GM19023 (cell line): ENCODE results near the gene CABCOCO1.
"Not testable (repeated sequence)": the region's sequence is repeated elsewhere in the genome, so short reads cannot be mapped to it uniquely, and the experiment has no call there.

Source experiments
- ATAC-seq: cut with Tn5 transposase; IDR thresholded peaks from one replicate; pipeline ENCODE4 v1.9.1; 2021; ENCODE audit warnings: mild to moderate bottlenecking, moderate library complexity; ENCODE audit not compliant: unreplicated experiment

CABCOCO1 gene

DNA sequence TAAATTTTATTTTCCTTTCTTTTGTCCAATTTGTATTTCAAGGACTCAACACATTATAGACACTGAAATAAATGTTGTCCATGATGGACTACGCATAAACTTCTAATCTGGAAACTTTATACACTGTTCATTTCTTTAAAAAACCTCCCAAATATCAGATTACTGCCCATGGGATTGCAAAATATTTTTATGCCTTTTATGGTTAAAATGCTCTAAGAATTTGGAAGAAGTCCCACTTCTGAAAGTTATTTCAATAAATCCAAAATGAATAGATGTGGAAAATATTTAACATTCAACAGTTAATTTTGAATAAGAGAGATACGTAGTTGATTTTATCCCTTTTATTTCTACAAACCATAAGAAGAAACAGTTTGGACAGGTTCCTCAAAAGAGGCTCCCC lies 46.1 kb downstream of the CABCOCO1 start:
- no peak for ATAC-seq

- not testable (repeated sequence) for ATAC-seq
These were observed 49.4 kb downstream of the CABCOCO1 start for GRCh38 chr10:61712105-61712504.

- ATAC-seq: not testable (repeated sequence)
These were observed 56.7 kb downstream of the CABCOCO1 start for GRCh38 chr10:61719475-61719874.

GRCh38 chr10:61719906-61720305 lies 57.2 kb downstream of the CABCOCO1 start:
- ATAC-seq: no peak

DNA sequence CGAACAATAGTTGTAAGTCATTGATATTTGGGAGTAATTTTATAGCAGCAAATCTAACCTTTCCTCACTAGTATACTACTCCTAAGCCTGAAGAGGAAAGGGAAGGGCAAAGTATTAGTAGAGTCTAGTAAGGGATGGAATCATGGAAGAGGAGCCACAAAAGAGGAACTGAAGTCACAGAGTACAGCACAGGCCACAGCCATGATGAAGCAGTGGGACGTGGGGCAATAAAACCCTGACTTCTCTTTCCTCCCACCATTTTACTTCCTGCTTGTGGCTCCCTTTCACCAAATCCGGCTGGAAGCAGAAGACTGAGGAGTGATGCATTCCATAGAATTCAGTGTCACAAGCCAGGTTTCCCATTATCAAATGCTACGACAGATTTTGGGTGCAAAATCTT lies 58.7 kb downstream of the CABCOCO1 start:
- no peak for ATAC-seq

- not testable (repeated sequence) for ATAC-seq
These were observed 62.5 kb downstream of the CABCOCO1 start for GRCh38 chr10:61725221-61725620.

DNA sequence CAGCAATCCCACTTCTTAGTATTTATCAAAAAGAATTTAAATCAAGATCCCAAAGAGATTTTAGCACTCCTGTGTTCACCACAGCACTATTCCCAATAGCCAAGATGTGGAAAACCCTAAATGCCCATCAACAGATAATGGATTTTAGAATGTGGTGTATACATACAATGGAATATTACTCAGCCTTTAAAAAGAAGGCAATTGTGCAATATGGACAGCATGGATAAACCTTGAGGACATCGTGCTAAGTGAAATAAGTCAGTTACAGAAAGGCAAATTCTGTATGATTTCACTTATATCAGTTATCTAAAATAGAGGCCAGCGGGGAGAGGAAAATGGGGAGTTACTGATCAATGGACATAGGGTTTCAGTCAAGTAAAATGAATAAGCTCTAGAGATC lies 66.9 kb downstream of the CABCOCO1 start:
- ATAC-seq: no peak

- ATAC-seq: no peak
These were observed 67.9 kb downstream of the CABCOCO1 start for GRCh38 chr10:61730671-61731070.

- no peak for ATAC-seq
These were observed 68.9 kb downstream of the CABCOCO1 start for GRCh38 chr10:61731638-61732037.

DNA sequence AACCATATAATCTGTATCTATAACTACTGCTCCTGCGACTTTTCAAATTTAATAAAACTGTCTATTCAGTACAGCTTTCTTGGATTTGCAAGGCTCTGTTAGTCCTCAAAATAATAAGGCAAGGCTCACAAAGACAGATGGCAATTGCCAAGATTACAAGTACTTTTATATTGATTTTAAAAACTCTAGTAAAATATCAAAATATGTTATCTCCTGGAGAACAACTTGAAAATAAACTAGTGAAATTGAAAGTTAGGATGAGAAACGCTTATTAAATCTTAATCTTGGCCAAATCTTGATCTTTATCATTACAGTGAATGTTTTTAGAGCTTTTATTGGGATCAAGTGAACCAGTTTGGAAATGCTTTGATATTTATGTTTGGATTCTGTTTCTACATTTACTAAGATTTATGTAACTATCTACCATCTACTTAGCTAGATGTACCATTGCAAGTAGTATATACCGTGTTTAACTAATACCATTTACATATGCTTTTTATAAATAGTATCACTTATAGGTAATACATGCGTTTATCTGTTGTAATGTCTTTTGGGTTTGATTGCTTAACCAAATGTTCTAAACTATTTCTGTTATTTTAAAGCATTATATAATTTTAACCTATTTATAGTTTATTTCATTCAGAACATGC lies 70.0 kb downstream of the CABCOCO1 start:
- ATAC-seq: no peak

- ATAC-seq: no peak
These were observed 70.7 kb downstream of the CABCOCO1 start for GRCh38 chr10:61733358-61733940.

GRCh38 chr10:61735882-61736281 lies 73.2 kb downstream of the CABCOCO1 start:
- ATAC-seq: no peak

DNA sequence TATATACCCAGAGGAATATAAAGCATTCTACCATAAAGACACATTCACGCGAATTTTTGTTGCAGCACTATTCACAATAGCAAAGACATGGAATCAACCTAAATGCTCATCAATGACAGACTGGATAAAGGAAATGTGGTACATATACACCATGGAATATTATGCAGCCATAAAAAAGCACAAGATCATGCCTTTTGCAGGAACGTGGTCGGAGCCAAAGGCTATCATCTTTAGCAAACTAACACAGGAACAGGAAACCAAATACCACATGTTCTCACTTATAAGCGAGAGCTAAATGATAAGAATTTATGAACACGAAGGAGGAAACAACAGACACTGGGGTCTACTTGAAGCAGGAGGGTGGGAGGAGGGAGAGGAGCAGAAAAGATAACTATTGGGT lies 74.7 kb downstream of the CABCOCO1 start:
- not testable (repeated sequence) for ATAC-seq

GRCh38 chr10:61742812-61743211 lies 80.1 kb downstream of the CABCOCO1 start:
- ATAC-seq: no peak

DNA sequence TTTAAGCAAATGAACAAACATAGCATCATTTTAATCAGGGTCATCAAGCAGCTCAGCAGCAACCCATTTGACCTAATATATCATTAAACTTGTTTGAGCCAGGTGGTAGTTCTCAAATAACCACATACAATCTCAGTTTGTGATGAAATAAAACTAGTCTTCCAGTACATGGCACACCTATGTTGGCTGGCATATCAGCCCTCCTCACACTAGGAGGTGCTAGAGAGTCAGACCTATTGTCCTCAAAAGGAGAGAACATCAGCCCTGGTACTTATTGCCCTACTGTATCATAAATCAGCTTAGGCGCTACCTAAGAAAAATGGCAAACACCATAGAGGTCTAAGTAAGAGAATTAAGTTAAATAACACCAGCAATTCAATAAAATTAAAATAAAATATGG lies 81.7 kb downstream of the CABCOCO1 start:
- ATAC-seq: no peak

- no peak for ATAC-seq
These were observed 83.6 kb downstream of the CABCOCO1 start for GRCh38 chr10:61746377-61746776.

GRCh38 chr10:61747307-61747706 lies 84.6 kb downstream of the CABCOCO1 start:
- no peak for ATAC-seq

DNA sequence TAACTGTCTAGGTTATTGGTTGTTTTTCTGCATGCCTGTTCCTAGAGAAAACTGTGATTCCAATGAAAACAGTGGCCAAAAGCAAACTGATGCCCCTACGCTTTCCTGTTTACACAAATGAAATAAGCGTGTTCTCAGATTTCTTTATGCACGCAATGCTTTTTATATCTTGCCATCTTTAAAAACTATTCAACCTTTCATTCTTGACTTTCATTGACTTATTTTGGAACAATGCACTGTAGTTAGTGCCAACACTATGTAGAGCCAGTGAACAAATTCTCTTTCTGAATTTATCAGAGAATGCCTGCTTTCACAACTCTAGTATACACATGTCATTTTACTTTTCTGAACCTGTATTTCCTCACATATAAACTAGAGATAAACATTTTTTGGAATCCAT lies 86.6 kb downstream of the CABCOCO1 start:
- ATAC-seq: no peak

GRCh38 chr10:61750943-61751471 lies 88.3 kb downstream of the CABCOCO1 start:
- peak; percentile 88 for ATAC-seq

DNA sequence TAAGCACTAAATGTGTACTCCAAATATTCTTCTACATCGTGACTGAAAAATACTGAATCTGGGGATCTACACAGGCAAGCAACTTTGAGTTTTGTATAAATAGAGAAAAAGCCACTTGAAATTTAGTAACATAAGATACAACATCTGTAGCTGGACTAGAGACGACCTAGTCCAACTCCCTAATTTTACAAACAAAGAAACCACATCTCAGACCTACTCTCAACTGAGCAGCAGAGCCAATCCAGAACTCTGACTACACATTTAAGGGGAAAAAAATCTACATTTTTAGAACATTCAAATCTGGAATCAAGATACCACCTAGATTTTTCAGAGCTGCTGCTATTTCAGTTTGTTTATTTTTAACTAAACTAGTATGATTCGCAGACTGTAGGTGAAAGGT lies 88.9 kb downstream of the CABCOCO1 start:
- ATAC-seq: no peak

DNA sequence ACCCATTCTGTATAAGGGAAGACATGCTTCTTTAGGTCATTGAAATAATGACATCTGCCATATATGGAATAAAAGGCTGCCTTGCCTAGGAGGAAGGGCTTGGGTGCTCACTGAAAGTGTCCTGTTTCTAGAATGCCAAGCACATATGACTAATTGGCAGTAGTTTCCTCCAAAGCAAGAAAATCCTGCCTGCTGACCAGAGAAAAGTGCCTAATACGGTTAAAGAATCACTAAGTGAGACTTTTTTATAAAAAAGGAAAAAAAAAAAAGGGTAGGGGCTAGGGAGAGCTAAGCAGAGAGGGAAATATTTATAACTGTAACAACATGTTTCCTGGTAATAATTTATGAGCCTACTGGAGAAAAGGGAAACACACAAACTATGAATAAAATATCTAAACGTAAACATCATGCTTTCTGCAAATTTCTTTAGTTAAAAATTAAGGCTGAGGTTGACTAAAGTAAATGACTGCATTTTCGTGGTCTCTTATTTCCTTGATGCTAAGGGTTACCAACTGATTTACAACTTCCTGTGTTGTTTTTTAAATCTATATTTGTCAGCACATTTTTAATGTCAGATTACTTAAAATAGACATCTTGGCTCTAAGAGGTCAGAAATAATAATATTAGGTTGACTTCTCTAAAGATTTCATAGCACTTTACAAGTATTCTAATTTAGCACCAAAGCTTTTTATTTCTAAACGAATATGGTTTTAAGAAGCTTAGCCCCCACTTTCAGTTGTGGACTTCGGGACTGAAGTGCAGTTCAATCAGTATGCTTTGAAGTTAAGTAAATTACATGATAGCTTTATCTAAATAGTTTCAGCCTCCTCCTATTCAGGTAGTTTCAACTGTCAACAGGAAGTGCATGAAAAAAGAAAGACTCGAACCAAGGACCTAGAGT lies 89.6 kb downstream of the CABCOCO1 start:
- ATAC-seq: peak; percentile 45

GRCh38 chr10:61753453-61753852 lies 90.7 kb downstream of the CABCOCO1 start:
- no peak for ATAC-seq
